Measurements from ENCODE around the gene NANP. TPM values are rescaled to one million over a fixed set of nuclear protein-coding genes. Genes with fewer than 3 reads are reported as not detected.

Gene NANP
- total and polyA plus RNA-seq, 2 of the 13 experiments (the other 11 are each of a cell fraction or from before 2014, with no cell fraction given): 8.9 to 21.5 TPM

DNA sequence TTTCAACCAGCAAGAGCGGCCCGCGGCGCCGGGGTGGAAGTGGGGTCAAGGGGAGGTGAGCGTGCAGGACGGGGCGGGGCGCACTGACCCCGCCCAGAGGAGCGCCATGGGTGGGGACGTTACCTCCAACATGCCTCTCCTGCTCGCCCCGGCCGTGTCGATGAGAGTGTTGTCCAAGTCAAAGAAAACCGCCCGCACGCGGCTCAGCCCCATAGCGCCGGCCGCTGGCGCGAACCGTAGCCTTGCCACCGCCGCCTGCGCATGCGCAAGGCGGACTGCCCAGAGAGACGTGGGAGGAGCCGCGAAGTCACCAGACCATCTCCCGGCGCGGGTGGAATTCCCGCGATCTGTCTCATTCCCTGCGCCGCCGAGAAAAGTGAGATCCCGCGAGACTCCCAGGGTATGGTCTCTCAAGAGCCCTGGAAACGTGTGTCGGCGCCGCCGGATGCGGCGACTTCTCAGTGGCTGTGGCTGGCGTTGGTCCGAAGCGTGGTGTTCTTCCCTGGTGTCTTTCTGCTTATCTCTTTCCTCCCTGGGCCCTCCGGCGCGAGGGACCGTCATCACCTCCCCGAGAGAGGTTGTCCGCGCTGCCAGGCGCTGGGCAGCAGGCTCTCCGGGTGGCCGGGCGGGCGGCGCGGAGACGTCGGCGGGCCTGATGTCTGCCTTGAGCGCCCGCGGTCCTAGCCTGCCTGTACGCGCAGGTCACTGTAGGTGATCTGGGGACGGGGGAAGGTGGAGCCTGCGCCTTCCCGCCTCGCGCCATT lies at the start of gene NANP (continued):
- no peak for TF ChIP-seq SYNCRIP (IDR thresholded peaks at IDR 0.05; ENCODE audit: insufficient read depth, low read depth, low read length)
- 0 out of 2 replicates have a peak, but pooled peaks have one; percentile 31 for TF ChIP-seq JUN (CRISPR knock-in tag; IDR thresholded peaks at IDR 0.05)
- TF ChIP-seq ZNF772 (CRISPR knock-in tag; IDR thresholded peaks at IDR 0.05): peak; percentile 98
- no peak for TF ChIP-seq SMARCC2 (IDR thresholded peaks at IDR 0.05)
- peak; percentile 23 for TF ChIP-seq KDM4B (CRISPR knock-in tag; IDR thresholded peaks at IDR 0.05)
- peak; percentile 64 for TF ChIP-seq ZKSCAN5 (CRISPR knock-in tag; IDR thresholded peaks at IDR 0.05)
- TF ChIP-seq ZNF652 (CRISPR knock-in tag; IDR thresholded peaks at IDR 0.05; ENCODE audit: borderline replicate concordance, low read depth): no peak; the same call in none of the 2 replicates
- peak; percentile 98 for TF ChIP-seq MXD3 (CRISPR knock-in tag; IDR thresholded peaks at IDR 0.05)
- peak; percentile 95; the same call in 1 of the 2 replicates for TF ChIP-seq ZFP37 (CRISPR knock-in tag; IDR thresholded peaks at IDR 0.05; ENCODE audit: borderline replicate concordance)
- no peak; the same call in 1 of the 2 replicates for TF ChIP-seq ZNF570 (CRISPR knock-in tag; IDR thresholded peaks at IDR 0.05; ENCODE audit: borderline replicate concordance)
- peak; percentile 89 for TF ChIP-seq ZNF614 (CRISPR knock-in tag; IDR thresholded peaks at IDR 0.05; ENCODE audit: borderline replicate concordance)
- peak; percentile 96 for TF ChIP-seq KAT8 (CRISPR knock-in tag; IDR thresholded peaks at IDR 0.05)
- TF ChIP-seq ZNF414 (CRISPR knock-in tag; IDR thresholded peaks at IDR 0.05): peak; percentile 68; the same call in 1 of the 2 replicates
- peak; percentile 55; the same call in 1 of the 2 replicates for TF ChIP-seq HCFC1 (IDR thresholded peaks at IDR 0.05; ENCODE audit: low read depth, low read length)
- TF ChIP-seq RFX1 (IDR thresholded peaks at IDR 0.05): no peak
- TF ChIP-seq, protein P1, sequence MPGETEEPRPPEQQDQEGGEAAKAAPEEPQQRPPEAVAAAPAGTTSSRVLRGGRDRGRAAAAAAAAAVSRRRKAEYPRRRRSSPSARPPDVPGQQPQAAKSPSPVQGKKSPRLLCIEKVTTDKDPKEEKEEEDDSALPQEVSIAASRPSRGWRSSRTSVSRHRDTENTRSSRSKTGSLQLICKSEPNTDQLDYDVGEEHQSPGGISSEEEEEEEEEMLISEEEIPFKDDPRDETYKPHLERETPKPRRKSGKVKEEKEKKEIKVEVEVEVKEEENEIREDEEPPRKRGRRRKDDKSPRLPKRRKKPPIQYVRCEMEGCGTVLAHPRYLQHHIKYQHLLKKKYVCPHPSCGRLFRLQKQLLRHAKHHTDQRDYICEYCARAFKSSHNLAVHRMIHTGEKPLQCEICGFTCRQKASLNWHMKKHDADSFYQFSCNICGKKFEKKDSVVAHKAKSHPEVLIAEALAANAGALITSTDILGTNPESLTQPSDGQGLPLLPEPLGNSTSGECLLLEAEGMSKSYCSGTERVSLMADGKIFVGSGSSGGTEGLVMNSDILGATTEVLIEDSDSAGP (CRISPR knock-in tag; IDR thresholded peaks at IDR 0.05; ENCODE audit: borderline replicate concordance): peak; percentile 97; the same call in 1 of the 2 replicates
- TF ChIP-seq MTF2 (CRISPR knock-in tag; IDR thresholded peaks at IDR 0.05; ENCODE audit: borderline replicate concordance): peak; percentile 22; the same call in 1 of the 2 replicates
- no peak; the same call in 1 of the 2 replicates for TF ChIP-seq ZKSCAN1 (IDR thresholded peaks at IDR 0.05; ENCODE audit: low read length)
- TF ChIP-seq ATRX (CRISPR knock-in tag; IDR thresholded peaks at IDR 0.05; ENCODE audit: borderline replicate concordance): no peak
- peak; percentile 97 for TF ChIP-seq U2AF1 (optimal IDR thresholded peaks at IDR 0.05; ENCODE audit: low read depth, low read length)
- no peak for TF ChIP-seq RBAK (CRISPR knock-in tag; IDR thresholded peaks at IDR 0.05)
- TF ChIP-seq ZNF136 (CRISPR knock-in tag; IDR thresholded peaks at IDR 0.05; ENCODE audit: low read depth): peak; percentile 94; the same call in 1 of the 2 replicates
- TF ChIP-seq AGO1 (IDR thresholded peaks at IDR 0.05; ENCODE audit: low read depth, low read length, poor library complexity, severe bottlenecking): peak; percentile 57
- TF ChIP-seq ARID2 (CRISPR knock-in tag; IDR thresholded peaks at IDR 0.05; ENCODE audit: borderline replicate concordance): peak; percentile 81
- peak; percentile 97 for TF ChIP-seq NR1H2 (CRISPR knock-in tag; IDR thresholded peaks at IDR 0.05; ENCODE audit: borderline replicate concordance, low read depth)
- no peak for TF ChIP-seq SMC3 (IDR thresholded peaks at IDR 0.05; ENCODE audit: low read length)
- peak; percentile 99 for TF ChIP-seq ZIK1 (CRISPR knock-in tag; IDR thresholded peaks at IDR 0.05; ENCODE audit: borderline replicate concordance, low read depth)
- TF ChIP-seq SMYD3 (CRISPR knock-in tag; IDR thresholded peaks at IDR 0.05): peak; percentile 92; the same call in 1 of the 2 replicates
- TF ChIP-seq AGO2 (optimal IDR thresholded peaks at IDR 0.05; ENCODE audit: low read depth, low read length): peak; percentile 98

Data from HepG2 (cell line).